ENCODE data around the gene PHKG1. TPM values are rescaled to one million over a fixed set of nuclear protein-coding genes. Genes with fewer than 3 reads are reported as not detected.
A peak's percentile ranks its signal among the peaks of the same experiment; 100 is the strongest.
"Not testable (repeated sequence)": the region's sequence is repeated elsewhere in the genome, so short reads cannot be mapped to it uniquely, and the experiment has no call there.

The PHKG1 gene
- total RNA-seq, 1 donor from 2014 or later = 2.7 TPM

DNA sequence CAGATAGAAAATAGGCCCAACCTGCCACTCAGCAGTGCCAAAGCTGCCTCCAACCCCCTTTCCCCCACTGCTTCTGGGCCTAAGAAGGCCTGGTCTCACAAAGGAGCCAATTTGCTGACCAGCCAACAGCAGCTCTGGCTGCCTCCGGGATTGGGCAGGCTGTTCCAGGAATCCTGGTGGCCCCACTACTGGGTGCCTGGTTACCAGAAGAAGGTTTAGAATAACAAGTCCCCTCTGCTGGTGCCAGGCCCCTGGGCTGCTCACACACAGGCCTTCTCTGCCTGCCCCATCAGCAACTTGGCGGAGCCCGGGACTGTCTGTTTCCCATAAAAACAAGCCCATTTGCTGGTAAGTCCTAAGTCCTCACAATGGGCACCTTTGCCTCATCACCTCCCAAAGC is 1.2 kb downstream of the PHKG1 start:
- peak; percentile 66 for ATAC-seq
- DNase-seq (ENCODE audit: low spot score) = no peak
- intact Hi-C loops (cut with DNase I) = no loop called here

DNA sequence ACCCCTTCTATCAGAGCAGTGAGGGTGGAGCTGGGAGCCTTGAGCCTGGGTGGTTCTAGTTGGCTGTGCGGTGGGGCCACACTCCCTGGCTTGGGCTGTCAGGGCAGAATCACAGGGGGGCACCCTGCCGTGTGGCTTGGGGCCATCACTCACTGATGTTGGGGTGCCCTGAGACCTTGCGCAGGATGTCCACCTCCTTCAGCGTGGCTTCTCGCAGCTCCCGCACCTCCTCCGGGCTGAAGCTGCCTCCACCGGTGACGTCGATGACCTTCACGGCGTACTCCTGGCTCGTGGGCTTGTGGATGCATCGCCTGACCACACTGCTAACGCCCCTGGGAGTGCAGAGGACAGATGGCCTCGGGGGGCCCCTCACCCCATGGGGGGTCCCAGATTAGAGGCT is 5.3 kb downstream of the PHKG1 start:
- DNase-seq (ENCODE audit: low spot score) (no peak), ATAC-seq (no peak)
- intact Hi-C loops (cut with DNase I) = no loop called here

DNA sequence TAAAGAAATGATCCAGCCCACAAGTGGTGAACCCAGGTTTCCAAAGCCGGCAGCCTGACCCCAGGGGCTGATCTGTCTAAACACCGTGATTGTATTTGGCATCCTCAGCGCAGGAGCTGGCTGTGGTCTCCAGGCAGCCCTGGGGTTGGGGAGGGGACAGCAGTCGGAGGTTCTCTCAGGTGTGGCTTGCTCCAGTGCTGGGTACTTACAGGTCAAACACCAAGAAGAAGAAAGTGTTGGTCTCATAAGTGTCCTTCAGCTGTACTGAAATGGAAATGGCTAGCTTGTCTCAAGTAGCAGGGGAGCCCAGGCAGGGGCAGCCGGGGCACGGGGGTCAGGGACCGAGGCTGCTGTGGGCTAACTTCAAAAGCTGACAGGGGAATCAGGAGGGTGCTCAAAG is 6.0 kb downstream of the PHKG1 start:
- DNase-seq (ENCODE audit: low spot score) (no peak), ATAC-seq (no peak)
- intact Hi-C loops (cut with DNase I) = no loop called here

DNA sequence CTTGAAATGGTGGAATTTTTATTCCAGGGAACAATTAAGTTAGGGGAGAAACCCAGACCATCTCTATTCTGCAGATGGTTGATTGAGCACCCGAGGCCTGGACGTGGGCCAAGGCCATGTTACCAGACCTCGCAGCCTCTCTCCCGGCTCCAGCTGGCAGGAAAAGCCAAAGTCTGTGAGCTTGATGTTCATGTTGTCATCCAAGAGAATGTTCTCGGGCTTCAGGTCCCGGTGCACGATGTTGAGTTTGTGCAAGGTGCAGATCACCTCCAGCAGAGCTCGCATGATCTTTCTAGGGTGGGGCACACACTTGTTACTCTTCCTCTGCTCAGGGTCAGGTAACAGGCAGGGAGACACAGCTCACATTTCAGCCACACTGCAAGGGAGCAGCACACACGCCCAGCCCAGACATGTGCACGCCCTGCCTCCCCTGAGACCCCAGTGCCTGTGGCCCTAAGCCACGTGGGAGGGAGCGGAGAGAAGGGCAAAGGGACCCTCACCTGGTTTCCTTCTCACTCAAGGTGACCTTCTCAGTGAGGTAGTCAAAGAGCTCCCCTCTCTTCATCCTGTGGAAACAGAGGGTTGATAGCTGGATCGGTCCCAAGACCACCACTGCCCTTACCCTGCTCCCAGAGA is 9.5 kb downstream of the PHKG1 start:
- ATAC-seq = no peak
- intact Hi-C loops (cut with DNase I) = no loop called here
- DNase-seq (ENCODE audit: low spot score) = no peak

DNA sequence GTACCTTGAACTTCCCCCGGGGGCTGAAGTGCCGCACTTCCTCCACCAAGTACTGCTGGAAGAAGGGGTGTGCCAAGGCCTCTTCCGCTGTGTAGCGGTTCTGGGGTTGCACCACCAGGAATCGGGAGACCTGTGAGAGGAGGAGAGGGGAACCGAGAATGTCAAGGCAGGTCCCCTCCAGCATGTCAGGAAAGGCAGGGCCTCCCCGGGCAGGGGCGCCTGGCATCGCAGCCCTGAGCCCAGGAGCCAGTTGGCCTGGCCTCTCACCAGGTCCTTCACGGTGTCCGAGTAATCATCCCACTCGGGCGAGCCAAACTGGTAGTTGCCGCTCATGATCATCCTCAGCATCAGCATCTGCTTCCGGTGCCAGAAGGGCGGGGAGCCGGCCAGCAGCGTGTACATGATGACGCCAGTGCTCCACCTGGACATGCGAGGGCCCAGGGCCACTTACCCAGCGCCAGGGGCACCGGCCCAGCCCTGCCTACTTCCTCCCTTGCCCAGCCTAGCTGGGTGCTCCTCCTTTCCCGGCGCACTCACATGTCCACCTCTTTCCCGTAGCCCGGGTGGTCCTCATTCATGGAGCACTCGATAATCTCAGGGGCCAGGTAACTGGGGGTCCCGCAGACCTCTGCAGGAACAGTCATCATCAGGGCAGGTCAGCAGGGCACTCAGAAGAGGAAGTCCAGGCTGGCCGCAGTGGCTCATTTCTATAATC is 11.0 kb downstream of the PHKG1 start:
- DNase-seq (ENCODE audit: low spot score) = no peak
- intact Hi-C loops (cut with DNase I) = no loop called here
- ATAC-seq = no peak

DNA sequence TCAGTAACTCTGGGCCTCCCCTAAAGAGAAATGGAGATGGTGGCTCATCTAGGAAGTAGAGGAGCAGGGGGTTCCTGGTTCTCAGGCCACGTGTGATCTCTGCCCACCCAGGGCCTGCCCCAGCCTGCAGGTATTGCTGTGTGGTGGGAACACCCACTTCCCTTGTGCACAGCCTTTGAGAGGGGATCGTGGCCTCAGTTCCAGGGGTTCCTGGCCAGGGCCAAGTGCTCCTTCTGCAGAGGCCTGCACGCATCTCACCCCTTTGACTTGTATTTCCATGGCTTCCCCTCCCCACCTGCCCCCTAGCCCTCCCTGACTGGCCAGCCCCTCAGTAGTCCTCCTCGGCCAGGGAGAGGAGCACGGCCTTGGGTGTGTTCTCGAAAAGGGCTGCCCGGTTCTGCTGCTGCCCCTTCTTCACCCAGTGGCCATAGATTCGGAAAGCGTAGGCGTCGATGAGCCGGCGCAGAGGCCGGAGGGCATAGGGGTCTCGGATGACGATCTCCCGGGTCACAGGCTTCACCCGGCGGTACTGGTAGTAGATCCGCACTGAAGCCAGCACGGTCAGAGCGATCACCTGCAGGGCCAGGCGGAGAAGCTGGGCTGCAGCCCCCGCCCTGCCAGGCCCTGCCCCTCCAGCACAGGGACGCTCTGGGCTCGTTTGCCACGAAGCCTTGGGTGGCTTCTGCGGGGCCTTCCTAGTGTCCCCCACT is 11.9 kb downstream of the PHKG1 start:
- intact Hi-C loops (cut with DNase I) = loop anchor here (1.0 kb wide), 1 partner anchor 25 kb away; the partner anchor contains the start of gene CHCHD2
- not testable (repeated sequence) for DNase-seq (ENCODE audit: low spot score)

DNA sequence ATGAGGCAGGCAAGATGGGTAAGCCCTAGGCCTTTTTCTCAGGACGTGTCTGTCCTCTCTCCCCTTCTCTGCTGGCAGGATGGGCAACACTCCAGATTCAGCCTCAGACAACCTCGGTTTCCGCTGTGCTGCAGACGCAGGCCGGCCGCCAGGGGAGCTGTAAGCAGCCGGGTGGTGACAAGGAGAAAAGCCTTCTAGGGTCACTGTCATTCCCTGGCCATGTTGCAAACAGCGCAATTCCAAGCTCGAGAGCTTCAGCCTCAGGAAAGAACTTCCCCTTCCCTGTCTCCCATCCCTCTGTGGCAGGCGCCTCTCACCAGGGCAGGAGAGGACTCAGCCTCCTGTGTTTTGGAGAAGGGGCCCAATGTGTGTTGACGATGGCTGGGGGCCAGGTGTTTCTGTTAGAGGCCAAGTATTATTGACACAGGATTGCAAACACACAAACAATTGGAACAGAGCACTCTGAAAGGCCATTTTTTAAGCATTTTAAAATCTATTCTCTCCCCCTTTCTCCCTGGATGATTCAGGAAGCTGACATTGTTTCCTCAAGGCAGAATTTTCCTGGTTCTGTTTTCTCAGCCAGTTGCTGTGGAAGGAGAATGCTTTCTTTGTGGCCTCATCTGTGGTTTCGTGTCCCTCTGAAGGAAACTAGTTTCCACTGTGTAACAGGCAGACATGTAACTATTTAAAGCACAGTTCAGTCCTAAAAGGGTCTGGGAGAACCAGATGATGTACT is 13.1 kb downstream of the PHKG1 start:
- intact Hi-C loops (cut with DNase I) = loop anchor here (1.0 to 10.0 kb wide), 3 partner anchors 27 to 435 kb away; partner anchors contain the start of gene CHCHD2
- ATAC-seq (peak; percentile 85), DNase-seq (ENCODE audit: low spot score) (peak; percentile 83)

More for the DNA sequence above, 11.9 kb downstream of the PHKG1 start:
- not testable (repeated sequence) for ATAC-seq

DNA sequence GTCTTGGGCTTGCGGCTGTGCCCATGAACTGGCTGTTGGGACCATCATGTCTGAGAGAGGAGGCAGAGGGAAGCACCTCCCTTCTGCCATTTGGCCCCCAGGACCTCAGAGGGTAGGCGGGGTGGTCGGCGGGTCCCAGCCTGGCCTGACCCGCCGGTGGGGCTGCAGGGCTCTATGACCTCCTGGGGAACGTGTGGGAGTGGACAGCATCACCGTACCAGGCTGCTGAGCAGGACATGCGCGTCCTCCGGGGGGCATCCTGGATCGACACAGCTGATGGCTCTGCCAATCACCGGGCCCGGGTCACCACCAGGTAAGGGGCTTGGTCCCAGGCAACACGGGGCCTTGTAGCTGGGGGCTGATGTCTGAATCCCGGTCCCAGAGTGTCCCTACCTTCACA is 14.6 kb downstream of the PHKG1 start:
- intact Hi-C loops (cut with DNase I) = loop anchor here (10.0 kb wide), 2 partner anchors 73 to 433 kb away; no protein-coding TSS in a partner anchor
- ATAC-seq = no peak
- peak; percentile 50 for DNase-seq (ENCODE audit: low spot score)

DNA sequence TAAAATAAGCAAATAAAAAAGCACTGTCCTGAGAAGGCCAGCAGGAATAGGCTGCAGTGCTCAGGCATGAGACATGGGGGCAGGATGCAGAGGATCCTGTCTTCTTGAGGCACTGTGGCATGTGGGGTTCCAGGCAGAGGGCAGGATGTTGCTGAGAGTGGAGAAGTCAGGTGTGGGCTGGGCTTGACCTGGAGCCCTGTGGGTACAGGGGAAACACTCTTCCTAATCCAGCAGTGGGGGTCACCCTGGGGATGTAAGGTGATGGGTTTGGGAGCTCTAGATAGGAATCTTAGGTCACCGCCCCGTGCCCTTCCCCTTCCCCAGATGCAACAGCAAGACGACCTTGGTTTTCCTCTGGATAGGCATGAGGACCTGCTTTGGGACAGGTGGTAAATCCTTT is 15.1 kb downstream of the PHKG1 start:
- DNase-seq (ENCODE audit: low spot score) = peak; percentile 50
- intact Hi-C loops (cut with DNase I) = loop anchor here (10.0 kb wide), 2 partner anchors 73 to 433 kb away; no protein-coding TSS in a partner anchor
- ATAC-seq = no peak

DNA sequence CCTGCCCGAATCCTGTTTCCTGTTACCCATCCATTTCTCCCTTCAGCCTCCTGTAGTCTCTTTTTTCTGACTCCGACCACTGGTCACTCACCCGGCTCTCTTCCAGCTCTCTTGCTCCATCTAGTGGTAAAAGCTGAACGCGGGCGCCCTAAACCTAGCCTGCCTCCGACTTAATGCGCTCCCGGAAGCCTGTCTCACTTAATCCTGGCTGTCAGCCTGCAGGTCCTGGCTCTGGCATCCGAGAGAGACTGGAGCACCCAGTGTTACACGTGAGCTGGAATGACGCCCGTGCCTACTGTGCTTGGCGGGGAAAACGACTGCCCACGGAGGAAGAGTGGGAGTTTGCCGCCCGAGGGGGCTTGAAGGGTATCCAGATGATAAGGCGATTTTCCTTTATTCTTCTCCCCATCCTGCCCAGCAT is 18.4 kb downstream of the PHKG1 start:
- ATAC-seq = peak; percentile 93
- intact Hi-C loops (cut with DNase I) = loop anchor here (10.0 kb wide), 2 partner anchors 70 to 430 kb away; no protein-coding TSS in a partner anchor
- DNase-seq (ENCODE audit: low spot score) = peak; percentile 89

DNA sequence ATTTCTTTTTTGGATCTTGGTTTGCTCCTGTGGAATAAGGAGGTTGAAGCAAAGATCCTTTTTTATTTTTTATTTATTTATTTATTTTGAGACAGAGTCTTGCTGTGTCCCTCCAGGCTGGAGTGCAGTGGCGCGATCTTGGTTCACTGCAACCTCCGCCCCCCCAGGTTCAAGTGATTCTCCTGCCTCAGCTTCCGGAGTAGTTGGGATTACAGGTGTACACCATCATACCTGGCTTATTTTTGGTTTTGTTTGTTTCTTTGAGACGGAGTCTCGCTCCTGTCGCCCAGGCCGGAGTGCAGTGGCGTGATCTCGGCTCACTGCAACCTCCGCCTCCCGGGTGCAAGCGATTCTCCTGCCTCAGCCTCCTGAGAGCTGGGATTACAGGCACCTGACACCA is 26.4 kb downstream of the PHKG1 start:
- DNase-seq (ENCODE audit: low spot score) = peak; percentile 49
- ATAC-seq; intact Hi-C loops (cut with DNase I): not testable (repeated sequence)

DNA sequence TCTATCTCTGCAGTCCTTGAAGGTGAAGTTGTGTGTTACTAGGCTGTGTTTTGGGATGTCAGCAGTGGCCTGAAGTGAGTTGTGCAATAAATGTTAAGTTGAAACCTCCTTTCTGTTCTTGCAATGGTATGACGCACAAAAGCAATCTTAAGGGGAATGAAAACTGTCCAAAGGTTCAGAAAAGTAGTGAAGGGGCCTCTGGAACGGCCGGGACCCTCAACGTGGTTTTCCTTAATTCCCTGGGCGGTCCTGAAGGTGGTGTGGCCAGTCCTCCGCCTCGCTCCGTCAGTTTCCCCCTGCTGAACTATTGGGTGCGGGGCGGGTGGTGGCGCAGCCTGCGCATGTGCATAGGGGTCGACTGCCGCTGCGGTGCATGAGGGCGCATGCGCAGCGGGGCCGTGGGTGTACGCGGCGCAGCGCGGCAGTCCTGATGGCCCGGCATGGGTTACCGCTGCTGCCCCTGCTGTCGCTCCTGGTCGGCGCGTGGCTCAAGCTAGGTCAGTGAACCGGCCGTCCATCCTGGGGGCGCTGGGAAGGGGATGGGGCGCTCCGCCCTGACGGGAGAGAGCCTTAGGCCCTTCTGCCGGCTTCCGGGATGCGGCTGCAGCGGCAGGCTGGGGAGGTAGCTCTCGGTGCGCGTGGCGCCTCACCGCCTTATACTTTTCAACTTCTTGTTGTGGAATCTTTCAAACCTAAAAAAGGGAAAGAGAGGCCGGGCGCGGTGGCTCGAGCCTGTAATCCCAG is 28.7 kb downstream of the PHKG1 start, which contains the start of gene SUMF2:
TSS of gene SUMF2 (plus strand) at position 405 of the 744 bp plus-strand sequence. CDS start at position 431, 26 bp downstream.
- ATAC-seq (peak; percentile 100), DNase-seq (ENCODE audit: low spot score) (peak; percentile 95)
- intact Hi-C loops (cut with DNase I) = no loop called here

DNA sequence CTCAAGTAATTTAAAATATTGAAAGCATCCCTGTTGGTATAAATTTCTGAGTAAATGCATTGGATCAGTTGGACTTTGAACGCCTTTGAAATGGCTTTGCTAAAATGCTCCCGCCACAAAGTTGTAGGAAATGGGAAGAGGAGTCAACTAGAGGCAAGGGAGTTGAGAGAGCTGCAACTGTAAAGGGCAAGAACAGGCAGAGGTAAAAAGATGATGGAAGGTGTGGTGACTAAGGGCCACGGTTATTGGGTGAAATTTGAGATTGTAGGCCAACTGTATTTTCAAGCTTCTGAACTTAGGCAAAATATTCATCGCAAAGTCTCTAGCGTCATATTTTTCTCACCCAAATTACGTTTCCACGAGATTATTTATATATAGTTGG is 29.3 kb downstream of the PHKG1 start:
- intact Hi-C loops (cut with DNase I) = no loop called here
- no peak for ATAC-seq
- DNase-seq (ENCODE audit: low spot score) = peak; percentile 4

DNA sequence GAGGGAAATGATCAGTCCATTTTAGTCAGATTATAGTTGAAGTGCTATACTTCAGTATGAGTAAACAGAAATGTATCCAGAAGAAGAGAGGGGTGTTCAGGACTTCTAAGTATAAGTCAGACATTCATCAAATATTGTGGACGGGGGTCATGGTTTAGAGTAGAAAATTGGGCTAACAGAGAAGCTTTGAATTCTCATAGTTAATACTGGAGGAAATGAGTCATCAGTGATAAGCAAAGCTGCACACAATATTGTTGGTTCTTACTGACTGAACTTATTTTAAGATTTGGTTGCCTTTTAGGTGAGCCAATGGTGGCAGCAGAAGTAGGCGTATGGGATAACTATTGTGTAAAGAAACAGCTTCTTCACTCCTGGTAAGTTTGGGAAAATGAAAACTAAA is 30.4 kb downstream of the PHKG1 start:
- intact Hi-C loops (cut with DNase I) = no loop called here
- DNase-seq (ENCODE audit: low spot score) (no peak), ATAC-seq (no peak)

DNA sequence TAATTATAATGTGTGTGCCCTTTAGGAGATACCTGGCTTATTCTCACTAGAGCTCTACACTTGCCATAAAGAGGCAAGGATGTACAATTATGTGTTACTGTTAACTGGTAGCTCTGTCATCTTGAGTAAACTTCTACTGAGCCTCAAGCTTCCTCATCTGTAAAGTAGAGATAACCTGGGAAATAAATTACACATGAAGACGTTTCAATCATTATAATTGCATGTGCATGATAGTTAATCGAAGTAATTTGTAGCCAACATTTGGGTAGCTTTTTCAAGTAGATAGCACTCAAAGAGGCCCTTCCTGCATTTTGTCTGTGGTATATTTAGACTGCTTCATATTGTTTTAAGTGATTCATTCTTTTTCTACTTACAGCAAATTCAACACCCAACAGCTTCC is 38.8 kb downstream of the PHKG1 start:
- DNase-seq (ENCODE audit: low spot score) = no peak
- intact Hi-C loops (cut with DNase I) = no loop called here
- ATAC-seq = no peak

DNA sequence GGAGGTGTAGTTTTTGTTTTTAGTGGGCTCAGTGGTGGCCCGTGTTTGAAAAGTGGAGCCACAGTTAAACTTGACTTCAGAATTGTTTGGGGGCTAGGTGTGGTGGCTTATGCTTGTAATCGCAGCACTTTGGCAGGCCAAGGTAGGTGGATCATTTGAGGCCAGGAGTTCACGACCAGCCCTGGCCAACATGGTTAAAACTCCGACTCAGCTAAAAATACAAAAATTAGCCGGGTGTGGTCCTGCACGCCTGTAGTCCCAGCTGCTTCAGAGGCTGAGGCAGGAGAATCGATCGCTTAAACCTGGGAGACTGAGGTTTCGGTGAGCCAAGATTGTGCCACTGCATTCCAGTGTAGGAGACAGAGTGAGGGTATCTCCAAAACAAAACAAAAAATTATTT is 39.4 kb downstream of the PHKG1 start:
- DNase-seq (ENCODE audit: low spot score) (peak; percentile 21), ATAC-seq (no peak)
- intact Hi-C loops (cut with DNase I) = no loop called here

DNA sequence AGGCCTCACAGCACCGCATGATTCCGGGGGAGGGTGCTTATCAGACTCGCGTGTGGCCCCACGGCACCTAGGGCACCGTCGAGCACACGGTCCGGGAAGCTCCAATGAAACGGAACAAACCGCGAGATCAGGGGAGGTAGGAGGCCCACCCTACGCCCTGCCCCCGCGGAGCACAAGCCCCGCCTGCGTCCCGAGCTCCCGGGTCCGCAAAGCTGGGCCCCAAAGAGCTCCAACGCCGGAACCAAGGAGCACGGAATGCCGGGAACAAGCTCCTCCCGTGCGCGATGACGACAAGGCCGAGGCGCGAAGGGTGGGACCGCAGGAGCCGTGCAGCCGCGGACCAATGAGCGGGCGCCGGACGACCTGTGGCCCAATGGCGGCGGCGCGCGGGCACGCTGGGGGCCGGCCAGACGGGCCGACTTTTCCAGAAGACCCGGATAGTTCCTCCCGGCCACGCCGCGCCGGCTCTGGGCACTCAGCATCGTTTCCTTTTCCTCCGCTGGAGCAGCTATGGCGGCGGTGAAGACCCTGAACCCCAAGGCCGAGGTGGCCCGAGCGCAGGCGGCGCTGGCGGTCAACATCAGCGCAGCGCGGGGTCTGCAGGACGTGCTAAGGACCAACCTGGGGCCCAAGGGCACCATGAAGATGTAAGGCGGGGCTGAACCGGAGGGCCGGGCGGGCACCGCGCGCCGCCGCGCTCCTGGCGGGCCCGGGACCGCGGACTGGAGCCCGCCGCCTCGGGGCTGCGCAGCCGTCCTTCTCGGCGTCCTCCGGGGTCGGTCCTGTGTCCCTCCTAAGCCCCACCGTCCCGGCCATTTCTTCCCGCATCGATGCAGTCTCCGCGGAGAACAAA is 41.2 kb downstream of the PHKG1 start, which contains the start of the genes CCT6A and PSPH:
TSS of gene CCT6A (plus strand) at position 427 of the 853 bp plus-strand sequence. CDS start at position 511, 84 bp downstream.
TSS of gene PSPH (minus strand) at position 106 of the 853 bp plus-strand sequence. CDS start 30,232 bp downstream, outside the sequence.
- DNase-seq (ENCODE audit: low spot score) = peak; percentile 98
- peak; percentile 99 for ATAC-seq
- intact Hi-C loops (cut with DNase I) = no loop called here

Data from sciatic nerve (tissue), 2 donors.